Esophagus mucosa (tissue), 1 donor: Measurements from ENCODE around the gene CBLC. TPM values are rescaled to one million over a fixed set of nuclear protein-coding genes. Genes with fewer than 3 reads are reported as not detected.
"Not testable (repeated sequence)": the region's sequence is repeated elsewhere in the genome, so short reads cannot be mapped to it uniquely, and the experiment has no call there.

Experiments
- ATAC-seq: fragments of 200-7000 bp; cut with Tn5 transposase; one replicate; pipeline ENCODE4 v1.9.1; 2020
- total RNA-seq: library from RNA; stranded (reverse); gene quantifications from one replicate; pipeline ENCODE4 v1.2.4, GENCODE V29; 2023
- donor health status: DM: yes; HTN: yes; CAD: no.

Gene CBLC
- total RNA-seq, 1 donor from 2014 or later: 36.2 TPM

DNA sequence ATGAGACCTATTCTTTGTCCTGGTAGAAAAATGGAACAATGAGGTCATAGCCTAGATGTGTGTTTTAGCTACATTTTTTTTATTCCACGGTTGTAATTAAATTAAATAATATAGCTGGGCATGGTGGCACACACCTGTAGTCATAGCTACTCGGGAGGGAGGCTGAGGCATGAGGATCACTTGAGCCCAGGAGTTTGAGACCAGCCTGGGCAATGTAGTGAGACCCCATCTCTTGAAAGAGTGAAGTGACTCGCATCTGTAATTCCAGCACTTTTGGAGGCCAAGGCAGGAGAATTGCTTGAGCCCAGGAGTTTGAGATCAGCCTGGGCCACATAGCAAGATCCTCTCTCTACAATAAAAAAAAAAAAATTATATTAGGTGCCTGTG is 11.7 kb upstream of the CBLC start:
- no peak for ATAC-seq

DNA sequence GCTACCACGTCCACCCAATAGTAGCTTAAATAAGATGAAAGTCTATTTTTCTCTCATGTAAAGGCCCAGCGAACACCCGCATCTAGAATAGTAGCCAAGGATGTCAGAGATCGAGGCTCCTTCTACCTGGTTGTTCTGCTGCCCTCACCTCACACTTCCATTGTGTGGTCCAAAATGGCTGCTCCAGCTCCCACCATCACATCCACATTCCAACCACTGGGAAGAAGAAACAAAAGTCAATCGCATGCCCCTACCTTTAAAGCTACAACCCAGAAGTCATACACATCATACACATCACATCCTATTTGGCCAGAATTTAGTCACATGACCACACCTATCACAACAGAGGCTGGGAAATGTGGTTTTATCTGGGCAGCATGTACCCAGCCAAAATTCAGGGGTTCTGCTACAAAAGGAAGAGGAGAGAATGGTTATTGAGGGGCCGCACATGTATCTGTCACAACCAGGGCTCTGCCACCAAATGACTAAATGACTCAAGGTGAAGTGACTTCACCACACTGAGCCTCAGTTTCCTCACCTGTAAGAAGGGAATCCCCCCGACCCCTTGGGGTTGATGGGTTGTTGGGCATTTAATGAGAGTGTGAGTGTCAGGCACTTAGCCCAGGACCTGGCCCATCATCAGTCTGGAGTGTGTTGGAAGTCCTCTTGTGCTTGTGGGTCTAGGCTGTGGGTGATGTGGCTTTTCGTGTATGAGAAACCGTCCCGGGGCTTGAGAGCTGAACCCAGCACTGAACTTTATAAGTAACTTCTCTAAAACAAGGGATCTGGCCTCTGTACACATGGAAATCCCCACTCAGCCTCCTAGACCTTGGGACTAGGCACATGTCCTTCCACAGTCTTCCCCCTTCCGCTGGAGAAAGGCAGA is 10.2 kb upstream of the CBLC start:
- no peak for ATAC-seq

DNA sequence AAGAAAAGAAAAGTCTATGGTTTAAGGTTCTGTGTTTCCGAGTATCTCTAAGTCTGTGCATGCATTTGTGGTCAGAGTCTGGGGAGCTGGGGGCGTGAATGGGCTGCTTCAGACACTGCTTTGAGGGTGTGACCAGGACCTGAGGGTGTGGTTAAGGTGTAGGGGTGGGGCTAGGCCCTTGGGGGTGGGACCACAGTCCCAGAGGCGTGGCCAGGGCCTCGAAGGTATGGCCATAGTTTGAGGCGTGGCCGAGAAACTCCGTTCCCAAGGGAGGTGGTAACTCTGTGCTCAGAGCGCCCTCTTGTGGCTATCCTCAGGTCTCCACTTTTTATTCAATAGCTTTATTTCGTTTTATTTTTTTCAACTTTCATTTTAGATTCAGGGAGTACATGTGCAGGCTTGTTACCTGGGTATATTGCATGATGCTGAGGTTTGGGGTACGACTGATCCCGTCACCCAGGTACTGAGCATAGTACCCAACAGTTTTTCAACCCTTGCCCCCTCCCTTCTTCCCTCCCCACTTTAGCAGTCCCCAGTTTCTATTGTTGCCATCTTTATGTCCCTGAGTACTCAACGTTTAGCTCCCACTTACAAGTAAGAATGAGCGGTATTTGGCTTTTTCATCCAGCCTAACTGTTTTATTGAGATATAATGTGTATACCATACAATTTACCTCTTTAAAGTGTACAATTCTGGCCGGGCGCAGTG is 7.0 kb upstream of the CBLC start:
- ATAC-seq: peak; percentile 99

DNA sequence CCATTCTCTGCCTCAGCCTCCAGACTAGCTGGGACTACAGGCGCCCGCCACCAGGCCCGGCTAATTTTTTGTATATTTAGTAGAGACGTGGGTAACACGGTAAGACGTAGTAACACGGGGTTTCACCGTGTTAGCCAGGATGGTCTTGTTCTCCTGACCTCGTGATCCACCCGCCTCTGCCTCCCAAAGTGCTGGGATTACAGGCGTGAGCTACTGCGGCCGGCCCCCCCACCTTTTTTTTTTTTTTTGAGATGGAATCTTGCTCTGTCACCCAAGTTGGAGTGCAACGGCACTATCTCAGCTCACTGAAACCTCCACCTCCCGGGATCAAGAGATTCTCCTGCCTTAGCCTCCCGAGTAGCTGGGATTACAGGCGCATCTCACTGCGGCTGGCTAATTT is 5.5 kb upstream of the CBLC start:
- not testable (repeated sequence) for ATAC-seq

DNA sequence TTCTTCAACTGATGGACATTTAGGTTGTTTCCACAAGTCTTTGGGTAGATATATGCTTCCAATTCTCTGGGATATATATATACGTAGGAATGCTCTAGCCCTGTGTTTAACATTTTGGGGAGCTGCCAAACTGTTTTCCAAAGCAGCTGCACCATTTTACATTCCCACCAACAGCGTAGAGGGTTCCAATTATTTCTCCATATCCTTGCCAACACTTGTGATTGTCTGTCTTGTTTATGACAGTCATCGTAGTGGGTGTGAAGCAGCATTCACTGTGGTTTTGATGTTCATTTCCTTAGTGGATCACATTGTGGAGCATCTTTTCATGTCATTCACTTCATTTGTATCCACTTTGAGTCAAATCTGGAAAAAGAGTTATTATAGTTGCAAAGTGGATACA is 4.7 kb upstream of the CBLC start:
- ATAC-seq: no peak

DNA sequence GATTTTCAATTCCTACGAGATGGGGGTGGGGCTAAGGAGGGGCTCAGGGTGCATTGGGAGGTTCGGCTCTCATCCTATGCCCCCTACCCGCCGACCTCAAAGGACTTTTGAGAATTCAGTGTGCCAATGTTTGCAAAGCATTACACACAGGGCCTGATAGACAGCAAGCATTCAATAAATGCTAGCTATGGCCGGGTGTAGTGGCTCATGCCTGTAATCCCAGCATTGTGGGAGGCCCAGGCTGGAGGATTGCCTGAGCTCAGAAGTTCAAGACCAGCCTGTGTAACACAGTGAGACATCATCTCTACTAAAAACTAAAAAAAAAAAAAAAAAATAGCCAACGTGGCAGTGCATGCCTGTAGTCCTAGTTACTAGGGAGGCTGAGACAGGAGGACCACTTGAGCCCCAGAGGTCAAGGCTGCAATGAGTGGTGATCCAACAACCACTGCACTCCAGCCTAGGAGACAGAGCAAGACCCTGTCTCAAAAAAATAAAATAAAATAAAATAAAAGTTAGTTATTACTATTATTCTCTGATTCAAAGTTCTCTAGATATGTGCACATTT is 1.9 kb upstream of the CBLC start:
- no peak for ATAC-seq

DNA sequence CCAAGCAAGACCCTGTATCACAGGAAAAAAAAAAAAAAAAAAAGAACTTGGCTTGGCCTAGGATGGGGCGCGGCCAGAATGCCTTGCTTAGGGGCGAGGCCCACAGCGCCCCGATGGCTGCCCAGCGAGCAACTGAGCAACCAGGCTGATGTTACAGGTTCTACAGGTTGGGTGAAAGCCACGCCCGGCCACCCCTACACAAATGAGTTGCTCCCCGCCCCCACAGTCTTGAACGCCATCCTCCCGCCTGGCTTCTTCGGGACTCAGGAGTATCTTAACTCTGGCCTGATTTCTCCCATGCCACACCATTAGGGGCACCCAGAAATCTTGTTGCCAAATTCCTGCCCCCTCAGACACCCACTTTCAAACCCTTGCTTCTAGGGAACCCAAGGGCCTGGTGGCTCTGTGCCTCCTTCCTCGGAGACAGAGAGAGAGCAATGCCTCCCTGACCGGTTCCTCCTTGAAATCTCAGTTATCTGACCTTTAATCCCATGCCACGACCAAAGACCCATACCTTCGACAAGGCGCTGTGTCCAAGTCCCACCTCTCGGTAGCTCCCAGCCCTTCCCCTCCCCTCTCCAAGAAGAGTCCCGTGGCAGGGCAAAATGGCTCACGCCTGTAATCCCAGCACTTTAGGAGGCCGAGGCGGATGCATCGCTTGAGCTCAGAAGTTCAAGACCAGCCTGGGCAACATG is 1.1 kb upstream of the CBLC start:
- peak; percentile 87 for ATAC-seq

DNA sequence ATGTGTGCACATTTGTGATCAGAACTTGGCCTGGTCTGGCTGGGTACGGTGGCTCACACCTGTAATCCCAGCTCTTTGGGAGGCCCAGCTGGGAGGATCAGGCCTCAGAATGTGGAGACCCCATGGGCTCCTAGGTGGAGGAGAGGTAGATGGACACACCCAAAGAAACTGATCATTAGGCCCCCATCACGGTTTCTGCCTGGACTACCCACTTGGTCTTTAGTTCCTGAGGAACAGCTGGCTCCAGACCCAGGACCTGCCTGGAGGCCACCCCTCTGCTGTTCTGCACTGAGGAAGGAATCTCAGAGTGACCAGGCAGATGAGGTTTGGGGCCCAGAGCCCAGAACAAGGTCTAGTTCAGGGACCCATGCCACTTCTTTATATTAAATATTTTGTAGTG is 1.5 kb downstream of the CBLC start:
- no peak for ATAC-seq

DNA sequence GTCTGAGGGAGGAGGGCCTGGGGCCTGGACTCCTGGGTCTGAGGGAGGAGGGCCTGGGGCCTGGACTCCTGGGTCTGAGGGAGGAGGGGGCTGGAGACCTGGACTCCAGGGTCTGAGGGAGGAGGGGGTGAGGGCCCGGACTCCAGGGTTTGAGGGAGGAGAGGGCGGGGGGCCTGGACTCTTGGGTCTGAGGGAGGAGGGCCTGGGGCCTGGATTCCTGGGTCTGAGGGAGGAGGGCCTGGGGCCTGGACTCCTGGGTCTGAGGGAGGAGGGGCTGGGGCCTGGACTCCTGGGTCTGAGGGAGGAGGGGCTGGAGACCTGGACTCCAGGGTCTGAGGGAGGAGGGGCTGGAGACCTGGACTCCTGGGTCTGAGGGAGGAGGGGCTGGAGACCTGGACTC is 4.0 kb downstream of the CBLC start:
- not testable (repeated sequence) for ATAC-seq

DNA sequence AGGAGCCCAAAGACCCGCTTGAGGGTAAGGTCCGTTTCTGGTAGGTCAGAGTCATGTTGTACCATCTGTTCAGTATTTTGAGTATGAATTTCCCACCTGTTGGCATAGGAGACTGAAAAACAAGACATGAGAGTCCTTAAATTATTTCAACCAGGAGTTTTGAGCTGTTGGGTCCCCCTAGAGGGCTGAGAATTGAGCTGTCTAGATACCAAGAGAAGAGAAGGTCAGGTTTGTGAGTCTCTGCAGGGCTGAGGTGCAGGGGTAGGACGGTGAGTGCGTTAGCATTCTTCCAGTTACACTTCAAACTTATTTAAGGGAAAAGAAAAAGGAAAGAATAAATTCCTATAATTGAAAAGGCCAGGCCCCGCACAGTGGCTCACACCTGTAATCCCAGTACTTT is 5.0 kb downstream of the CBLC start:
- ATAC-seq: no peak

DNA sequence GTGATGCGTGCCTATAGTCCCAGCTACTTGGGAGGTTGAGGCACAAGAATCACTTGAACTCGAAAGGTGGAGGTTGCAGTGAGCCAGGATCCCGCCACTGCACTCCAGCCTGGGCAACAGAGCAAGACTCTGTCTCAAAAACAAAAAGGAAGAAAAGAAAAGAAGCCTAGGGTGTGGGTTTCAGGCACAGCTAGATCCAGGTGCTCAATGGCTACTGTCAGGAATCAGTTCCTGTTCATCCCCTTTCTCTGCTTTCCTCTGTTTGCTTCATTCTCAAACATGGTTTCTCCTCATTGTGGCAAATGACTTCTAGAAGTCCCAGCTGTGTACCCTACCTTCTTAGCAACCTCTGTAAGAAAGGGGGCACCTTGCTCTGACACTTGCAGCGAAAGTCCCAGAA is 5.9 kb downstream of the CBLC start:
- no peak for ATAC-seq

DNA sequence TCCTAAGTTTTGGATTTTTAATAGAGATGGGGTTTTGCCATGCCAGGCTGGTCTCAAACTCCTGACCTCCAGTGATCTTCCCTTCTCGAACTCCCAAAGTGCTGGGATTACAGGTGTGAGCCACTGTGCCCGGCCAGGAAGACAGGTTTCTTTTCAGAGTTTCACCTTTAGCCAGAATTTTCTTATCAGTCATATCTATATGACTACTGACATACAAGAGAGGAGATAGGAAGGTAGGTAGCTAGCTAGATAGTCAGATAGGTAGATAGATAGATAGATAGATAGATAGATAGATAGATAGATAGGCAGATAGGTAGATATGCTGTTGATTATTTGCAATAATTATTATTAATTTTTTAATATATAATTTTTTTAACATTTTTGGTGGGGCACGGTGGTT is 7.6 kb downstream of the CBLC start:
- no peak for ATAC-seq

DNA sequence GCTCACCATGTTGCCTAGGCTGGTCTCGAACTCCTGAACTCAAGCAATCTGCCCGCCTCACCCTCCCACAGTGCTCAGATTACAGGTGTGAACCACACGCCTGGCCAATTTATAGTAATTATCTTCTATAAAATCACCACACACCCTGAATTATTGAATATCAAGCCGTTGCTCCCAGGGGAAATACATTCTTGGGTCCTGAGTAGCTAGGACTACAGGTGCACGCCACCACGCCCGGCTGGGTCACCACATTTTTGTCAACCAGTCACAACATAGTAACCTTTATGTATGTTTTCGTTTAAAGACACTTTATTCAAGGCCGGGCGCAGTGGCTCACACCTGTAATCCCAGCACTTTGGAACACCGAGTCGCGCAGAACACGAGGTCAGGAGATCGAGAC is 8.3 kb downstream of the CBLC start:
- no peak for ATAC-seq

DNA sequence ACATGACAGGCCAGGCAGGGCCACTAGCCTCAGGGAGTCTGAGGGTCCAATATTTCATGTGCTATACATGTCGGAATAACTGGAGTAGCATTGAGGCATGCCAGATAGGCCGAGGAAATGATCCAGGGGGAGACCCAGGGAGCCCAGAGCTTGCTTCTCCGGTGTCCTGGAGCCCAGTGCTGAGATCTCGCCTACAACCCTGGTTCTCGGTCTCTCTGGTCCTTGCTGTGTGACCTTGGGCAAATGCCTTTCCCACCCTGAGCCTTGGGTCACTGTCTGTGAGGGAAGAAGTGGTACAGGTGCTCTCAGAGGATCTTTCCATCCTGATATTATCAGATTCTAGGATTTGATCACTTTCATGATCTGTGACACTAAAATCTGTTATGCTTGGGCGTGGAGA is 11.3 kb downstream of the CBLC start:
- ATAC-seq: no peak

DNA sequence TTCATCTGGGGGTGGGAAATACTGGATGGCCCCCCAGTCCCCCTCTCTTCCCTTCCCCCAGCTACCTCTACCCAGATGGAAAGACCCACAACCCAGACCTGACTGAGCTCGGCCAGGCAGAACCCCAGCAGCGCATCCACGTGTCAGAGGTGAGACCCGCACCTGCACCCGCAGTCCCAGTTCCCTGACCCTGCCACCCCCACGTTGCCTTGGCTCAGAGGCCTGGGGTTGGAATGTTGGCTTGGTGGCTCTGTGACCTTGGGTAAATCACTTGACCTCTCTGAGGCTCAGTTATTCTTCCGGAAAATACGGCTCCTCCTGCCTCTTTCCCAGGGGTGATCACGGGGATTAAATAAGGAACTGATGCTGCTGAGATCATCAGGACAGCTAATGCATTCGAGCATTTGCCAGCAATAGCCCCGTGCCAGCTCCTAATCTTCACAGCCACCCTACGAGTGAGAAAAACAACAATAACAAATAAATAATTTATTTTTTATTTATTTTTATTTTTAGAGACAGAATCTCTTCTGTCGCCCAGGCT is 12.3 kb downstream of the CBLC start:
- ATAC-seq: no peak

DNA sequence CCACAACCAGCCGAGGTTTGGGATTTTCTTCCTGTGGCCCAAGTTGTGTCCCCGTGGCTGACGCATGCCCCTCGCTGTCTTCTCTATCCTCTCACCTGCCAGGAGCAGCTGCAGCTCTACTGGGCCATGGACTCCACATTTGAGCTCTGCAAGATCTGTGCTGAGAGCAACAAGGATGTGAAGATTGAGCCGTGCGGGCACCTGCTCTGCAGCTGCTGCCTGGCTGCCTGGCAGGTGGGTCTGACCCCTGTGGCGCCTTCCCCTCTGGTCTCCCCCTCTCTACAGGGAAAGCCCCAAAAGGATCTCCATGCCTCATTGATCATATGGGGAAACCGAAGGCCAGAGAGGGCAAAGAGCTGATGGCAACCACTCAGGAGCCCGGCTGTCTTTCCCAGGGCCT is 14.6 kb downstream of the CBLC start:
- no peak for ATAC-seq

DNA sequence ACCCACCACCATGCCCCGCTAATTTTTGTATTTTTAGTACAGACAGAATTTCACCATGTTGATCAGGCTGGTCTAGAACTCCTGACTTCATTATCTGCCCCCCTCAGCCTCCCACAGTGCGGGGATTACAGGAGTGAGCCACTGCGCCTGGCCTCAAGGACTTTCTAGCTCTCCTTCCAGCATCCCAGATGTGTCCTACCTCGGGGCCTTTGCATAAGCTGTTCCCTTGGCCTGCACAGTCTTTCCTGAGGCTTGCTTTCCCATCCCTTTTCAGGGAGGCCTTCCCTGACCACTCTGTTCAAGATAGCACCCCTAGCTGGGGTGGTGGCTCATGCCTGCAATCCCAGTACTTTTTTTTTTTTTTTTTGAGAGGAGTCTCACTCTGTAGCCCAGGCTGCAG is 16.9 kb downstream of the CBLC start:
- no peak for ATAC-seq

DNA sequence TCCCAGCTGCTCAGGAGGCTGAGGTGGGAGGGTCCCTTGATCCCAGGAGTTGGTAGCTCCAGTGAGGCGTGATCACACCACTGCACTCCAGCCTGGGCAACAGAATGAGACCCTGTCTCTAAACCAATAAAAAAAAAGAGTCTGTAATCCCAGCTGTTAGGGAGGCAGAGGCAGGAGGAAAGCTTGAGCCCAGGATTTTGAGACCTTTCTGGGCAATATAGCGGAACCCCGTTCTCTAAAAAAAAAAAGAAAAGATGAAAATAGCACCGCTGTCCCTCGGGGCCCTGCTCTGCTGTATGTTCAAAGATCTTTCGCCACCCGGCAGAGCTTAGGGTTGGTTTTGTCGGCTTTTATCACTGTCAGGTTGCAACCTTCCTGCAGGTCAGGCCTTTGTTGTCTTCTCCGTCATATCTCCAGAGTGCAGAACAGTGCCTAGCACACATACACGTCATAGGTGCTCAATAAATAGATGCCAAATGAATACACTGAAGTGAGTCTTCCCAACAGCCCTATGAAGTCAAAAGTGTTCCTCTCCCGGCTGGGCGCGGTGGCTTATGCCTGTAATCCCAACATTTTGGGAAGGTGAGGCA is 17.8 kb downstream of the CBLC start:
- no peak for ATAC-seq

DNA sequence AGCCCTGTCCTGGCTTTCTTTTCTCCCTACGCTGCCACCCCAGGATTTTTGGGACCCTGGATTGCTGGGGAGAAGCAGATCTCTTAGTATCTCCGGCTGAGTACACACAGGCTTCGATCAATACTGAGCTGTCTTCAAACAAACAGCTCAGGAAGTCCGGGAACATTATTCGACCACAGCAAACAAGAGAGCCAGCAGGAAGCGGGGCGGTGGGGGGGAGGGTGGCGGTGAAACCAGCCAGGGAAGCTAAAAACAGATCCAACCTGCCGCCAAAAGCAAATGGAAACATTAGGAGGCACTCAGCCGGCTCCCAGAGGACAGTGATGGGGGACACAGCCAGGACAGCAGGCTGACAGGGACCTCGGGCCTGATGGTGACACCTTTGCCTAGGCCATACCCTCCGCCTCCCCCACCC is 19.0 kb downstream of the CBLC start:
- ATAC-seq: no peak

DNA sequence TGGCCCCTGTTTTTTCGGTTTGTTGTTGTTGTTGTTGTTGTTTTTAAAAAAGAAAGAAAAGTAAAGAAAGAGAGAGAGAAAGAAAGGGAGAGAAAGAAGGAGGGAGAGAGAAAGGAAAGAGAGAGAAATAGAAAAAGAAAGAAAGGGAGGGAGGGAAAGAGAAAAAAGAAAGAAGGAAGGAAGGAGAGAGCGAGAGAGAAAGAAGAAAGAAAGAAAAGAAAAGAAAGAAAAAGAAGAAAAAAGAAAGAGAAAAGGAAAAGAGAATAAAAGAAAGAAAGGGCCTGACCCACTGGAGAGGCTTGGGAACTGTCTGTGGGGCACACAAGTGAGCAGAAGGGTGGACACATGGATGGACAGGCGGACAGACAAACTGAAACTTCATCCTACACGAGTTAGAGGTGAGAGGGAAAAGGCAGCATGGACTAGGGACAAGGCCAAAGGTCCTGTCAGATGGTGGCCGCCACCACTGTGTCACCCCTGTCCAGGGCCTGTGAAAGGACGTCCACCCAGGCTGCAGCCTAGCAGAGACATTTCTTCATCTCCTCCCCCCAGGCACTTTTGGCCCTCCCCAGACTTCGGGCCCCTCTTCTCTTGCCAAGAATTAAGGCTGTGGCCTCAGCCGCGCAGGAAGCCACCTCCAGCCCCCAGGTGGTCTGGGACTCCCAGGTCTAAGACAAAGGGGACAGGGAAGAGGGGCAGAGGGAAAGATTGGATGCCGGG is 22.1 kb downstream of the CBLC start:
- peak; percentile 8 for ATAC-seq

DNA sequence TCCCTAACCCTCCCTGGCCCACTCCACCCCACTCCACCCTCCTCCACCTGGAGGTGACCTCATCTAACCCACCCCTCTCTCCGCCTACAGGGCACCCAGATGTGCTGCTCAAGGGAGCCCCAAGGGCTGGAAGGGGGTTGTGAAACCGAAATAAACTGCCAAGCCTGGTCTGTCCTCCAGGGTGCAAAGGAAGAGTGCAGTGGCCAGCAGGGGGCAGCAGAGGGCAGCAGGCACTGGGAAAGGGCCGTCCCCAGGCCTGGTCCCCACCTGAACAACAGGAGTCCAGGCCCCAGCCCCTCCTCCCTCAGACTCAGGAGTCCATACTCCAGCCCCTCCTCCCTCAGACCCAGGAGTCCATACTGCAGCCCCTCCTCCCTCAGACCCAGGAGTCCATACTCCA is 22.8 kb downstream of the CBLC start:
- peak; percentile 91 for ATAC-seq
